ENCODE measurements around the gene XPR1. TPM values are rescaled to one million over a fixed set of nuclear protein-coding genes. Genes with fewer than 3 reads are reported as not detected.

The XPR1 gene
- total and polyA plus RNA-seq, 2 of the 8 experiments (the other 6 are each of a cell fraction or from before 2014, with no cell fraction given), result 28.6 to 43.9 TPM

- peaks cover 0 to 15% (median 6%) of the 10 kb centered on the region in 4 experiments; a peak in 4 of 7 replicates for H3K4me1 ChIP-seq (replicated peaks in 1 of 4; ENCODE audit: control insufficient read depth in 3 of 4, insufficient read depth in 4 of 4, low read length in 3 of 4)
- H3K79me1 ChIP-seq (ENCODE audit: low read depth, low read length), result no peaks in the 10 kb centered on the region
- ChIA-PET CTCF (ENCODE audit: partially characterized antibody) (interaction anchor here (0.6 to 7.0 kb wide), 10 partner anchors 12 to 390 kb away, joined by 3 to 43 read pairs (median 4); no protein-coding TSS in a partner anchor), POLR2A (ENCODE audit: partially characterized antibody) (interaction anchor here (0.6 to 6.1 kb wide), 3 partner anchors 12 to 191 kb away, joined by 3 to 50 read pairs (median 3); partner anchors contain the start of gene KIAA1614)
- H3K14ac ChIP-seq (ENCODE audit: insufficient read length), result no peak overlapping the region
- peak overlapping the region; percentile 42; the same call in 1 of the 2 replicates for H3K18ac ChIP-seq (ENCODE audit: extremely low read depth, low read length)
- no peaks in the 10 kb centered on the region for H3K9me3 ChIP-seq (ENCODE audit: insufficient read depth in 2 of 2, low read depth in 1 of 2, low read length in 1 of 2)
- H2BK15ac ChIP-seq (ENCODE audit: low read length), result 0 out of 2 replicates have a peak overlapping the region, but pooled peaks have one; percentile 93
- no peak overlapping the region; the same call in 1 of the 2 replicates for H2AFZ ChIP-seq (ENCODE audit: low read length)
- peaks cover 0 to 3% (median 0%) of the 10 kb centered on the region in 4 experiments; a peak in 2 of 7 replicates for H3K27me3 ChIP-seq (replicated peaks in 1 of 4; ENCODE audit: control insufficient read depth in 3 of 4, extremely low read depth in 1 of 4, insufficient read depth in 3 of 4, low read length in 3 of 4)
- no peak overlapping the region for H4K5ac ChIP-seq (ENCODE audit: insufficient read length, low read depth, low read length)
- H3K9ac ChIP-seq (replicated peaks in 1 of 4; ENCODE audit: extremely low read depth in 1 of 4, low read depth in 3 of 4, low read length in 3 of 4), result no peak overlapping the region
- no peaks in the 10 kb centered on the region for H3K23me2 ChIP-seq (ENCODE audit: low read depth, low read length)
- 87% methylated on average over 7 of the region's 7 CpGs; no CpG with 5 or more reads in 1 of the 2 experiments for WGBS, 2 experiments (ENCODE audit: extremely low coverage in 1 of 2, insufficient coverage in 1 of 2, insufficient read length in 1 of 2, insufficient replicate concordance in 2 of 2, low coverage in 1 of 2, low lambda C conversion rate in 2 of 2, missing lambda C conversion rate in 1 of 2)
- H2BK120ac ChIP-seq (replicated peaks; ENCODE audit: low read depth, low read length), result no peak overlapping the region
- H3K4ac ChIP-seq (replicated peaks; ENCODE audit: insufficient read length, low read depth, low read length), result peak overlapping the region; percentile 27
- H2AK5ac ChIP-seq (ENCODE audit: low read depth, low read length), result no peak overlapping the region
- H2BK5ac ChIP-seq (ENCODE audit: low read depth, low read length), result no peak overlapping the region
- H4K8ac ChIP-seq (ENCODE audit: extremely low read depth, insufficient read depth, low read length), result peak overlapping the region; percentile 16; the same call in 1 of the 2 replicates
- FAIRE-seq (no peak), DNase-seq (ENCODE audit: low read depth in 1 of 2, low spot score in 2 of 2) (peak in 1 of 2 experiments; percentile 39)
- H3K56ac ChIP-seq (replicated peaks; ENCODE audit: insufficient read length, low read depth, low read length), result no peak overlapping the region
- no peak overlapping the region for H4K91ac ChIP-seq (replicated peaks; ENCODE audit: insufficient read length, low read length)
- H3K36me3 ChIP-seq (ENCODE audit: control insufficient read depth in 2 of 4, insufficient read depth in 4 of 4, low read length in 3 of 4), result no peaks in the 10 kb centered on the region
- H3K4me2 ChIP-seq (ENCODE audit: insufficient read depth in 1 of 2, low read depth in 2 of 2, low read length in 2 of 2), result no peak overlapping the region
- H4K20me1 ChIP-seq (replicated peaks in 1 of 2; ENCODE audit: control insufficient read depth in 1 of 2, insufficient read depth in 2 of 2, low read length in 2 of 2), result no peaks in the 10 kb centered on the region
- H2BK20ac ChIP-seq (ENCODE audit: low read length), result peak overlapping the region; percentile 26; the same call in 1 of the 2 replicates
- no peak overlapping the region for H3K4me3 ChIP-seq (ENCODE audit: extremely low read depth in 1 of 4, insufficient read depth in 2 of 4, low read depth in 3 of 4, low read length in 4 of 4)
- no peak overlapping the region for H3K27ac ChIP-seq (ENCODE audit: low read depth, low read length)
- no peaks in the 10 kb centered on the region for H3K79me2 ChIP-seq (ENCODE audit: control insufficient read depth in 1 of 2, insufficient read depth in 2 of 2, low read length in 2 of 2)
- H2BK12ac ChIP-seq (ENCODE audit: low read depth, low read length), result no peak overlapping the region
- H3K23ac ChIP-seq (ENCODE audit: insufficient read length), result no peak overlapping the region
- TF ChIP-seq SUZ12 (IDR thresholded peaks at IDR 0.05; ENCODE audit: low read length), result no peak
- no peak for TF ChIP-seq TEAD4 (IDR thresholded peaks at IDR 0.05; ENCODE audit: low read depth, low read length)
- TF ChIP-seq HDAC2 (IDR thresholded peaks at IDR 0.05; ENCODE audit: borderline replicate concordance in 1 of 2, low read depth in 2 of 2, low read length in 2 of 2), result no peak
- no peak for TF ChIP-seq CBX8 (IDR thresholded peaks at IDR 0.05; ENCODE audit: borderline replicate concordance, low read depth, low read length)
Measured at GRCh38 chr1:180899262-180899661, 267.4 kb downstream of the XPR1 start.

Measured in H1 (cell line).